ENCODE results near the gene SH3BP5. TPM values are rescaled to one million over a fixed set of nuclear protein-coding genes. Genes with fewer than 3 reads are reported as not detected.

The SH3BP5 gene
- total RNA-seq, 2 experiments from 2014 or later: 15.1 to 31.3 TPM

DNA sequence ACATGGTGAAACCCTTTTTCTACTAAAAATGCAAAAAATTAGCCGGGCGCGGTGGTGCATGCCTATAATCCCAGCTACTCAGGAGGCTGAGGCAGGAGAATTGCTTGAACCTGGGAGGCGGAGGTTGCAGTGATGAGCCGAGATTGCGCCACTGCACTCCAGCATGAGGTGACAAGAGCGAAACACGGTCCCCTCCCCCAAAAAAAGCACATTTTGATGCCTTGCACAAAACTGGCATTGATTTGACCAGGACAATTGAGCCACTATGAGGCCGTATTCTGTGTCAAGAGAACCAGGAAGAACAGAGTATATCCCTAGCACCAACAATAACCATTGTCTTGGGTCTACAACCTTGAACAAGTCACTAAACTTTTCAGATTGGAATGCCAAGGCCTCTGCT is 50.6 kb downstream of the SH3BP5 start:
- Histone ChIP-seq H3K9me3 (ENCODE audit: low read length) (no peaks in the 10 kb centered on the region), H3K27ac (ENCODE audit: low read depth, low read length, poor library complexity, severe bottlenecking) (no peak overlapping the region), H2AFZ (ENCODE audit: low read length) (no peak overlapping the region), H3K9me2 (ENCODE audit: insufficient read depth, low read length) (no peaks in the 10 kb centered on the region), H4K20me1 (ENCODE audit: insufficient read depth, low read length) (no peaks in the 10 kb centered on the region), H3K4me3 (ENCODE audit: low read depth, low read length, poor library complexity, severe bottlenecking) (no peak overlapping the region), H3K36me3 (ENCODE audit: insufficient read depth, low read length) (peaks cover 8% of the 10 kb centered on the region; the same call in 1 of the 2 replicates), H3K4me2 (ENCODE audit: low read length) (no peak overlapping the region), H3K79me2 (ENCODE audit: insufficient read depth, low read depth, low read length) (no peaks in the 10 kb centered on the region), H3K4me1 (ENCODE audit: insufficient read depth, low read length, poor library complexity, severe bottlenecking) (peaks cover 20% of the 10 kb centered on the region)
- no TSS peak for BruUV-seq (replicated peaks)
- TF ChIP-seq EZH2phosphoT487 (IDR thresholded peaks at IDR 0.05; ENCODE audit: borderline replicate concordance, low read depth, low read length): no peak
- TF ChIP-seq, protein P1, sequence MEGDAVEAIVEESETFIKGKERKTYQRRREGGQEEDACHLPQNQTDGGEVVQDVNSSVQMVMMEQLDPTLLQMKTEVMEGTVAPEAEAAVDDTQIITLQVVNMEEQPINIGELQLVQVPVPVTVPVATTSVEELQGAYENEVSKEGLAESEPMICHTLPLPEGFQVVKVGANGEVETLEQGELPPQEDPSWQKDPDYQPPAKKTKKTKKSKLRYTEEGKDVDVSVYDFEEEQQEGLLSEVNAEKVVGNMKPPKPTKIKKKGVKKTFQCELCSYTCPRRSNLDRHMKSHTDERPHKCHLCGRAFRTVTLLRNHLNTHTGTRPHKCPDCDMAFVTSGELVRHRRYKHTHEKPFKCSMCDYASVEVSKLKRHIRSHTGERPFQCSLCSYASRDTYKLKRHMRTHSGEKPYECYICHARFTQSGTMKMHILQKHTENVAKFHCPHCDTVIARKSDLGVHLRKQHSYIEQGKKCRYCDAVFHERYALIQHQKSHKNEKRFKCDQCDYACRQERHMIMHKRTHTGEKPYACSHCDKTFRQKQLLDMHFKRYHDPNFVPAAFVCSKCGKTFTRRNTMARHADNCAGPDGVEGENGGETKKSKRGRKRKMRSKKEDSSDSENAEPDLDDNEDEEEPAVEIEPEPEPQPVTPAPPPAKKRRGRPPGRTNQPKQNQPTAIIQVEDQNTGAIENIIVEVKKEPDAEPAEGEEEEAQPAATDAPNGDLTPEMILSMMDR (conservative IDR thresholded peaks at IDR 0.05; ENCODE audit: low read length): no peak
- POLR2A ChIA-PET: interaction anchor here (0.6 kb wide), 1 partner anchor 17 kb away, joined by 4 read pairs; no protein-coding TSS in a partner anchor
- intact Hi-C loops (cut with micrococcal nuclease; ENCODE audit: unreplicated experiment): no loop called here
- CTCF ChIA-PET (ENCODE audit: unreplicated experiment): no interaction called here
- DNase-seq (ENCODE audit: low spot score): no peak

- CTCF ChIA-PET (ENCODE audit: unreplicated experiment): interaction anchor here (0.9 kb wide), 1 partner anchor 12 kb away, joined by 4 read pairs; no protein-coding TSS in a partner anchor
- intact Hi-C loops (cut with micrococcal nuclease; ENCODE audit: unreplicated experiment): no loop called here
- no peaks in the 10 kb centered on the region for H3K9me2 ChIP-seq (ENCODE audit: insufficient read depth, low read length)
- BruUV-seq (replicated peaks): no TSS peak
- no peaks in the 10 kb centered on the region for H3K79me2 ChIP-seq (ENCODE audit: insufficient read depth, low read depth, low read length)
- peaks cover 27% of the 10 kb centered on the region for H3K4me1 ChIP-seq (ENCODE audit: insufficient read depth, low read length, poor library complexity, severe bottlenecking)
- peaks cover 8% of the 10 kb centered on the region; the same call in 1 of the 2 replicates for H3K36me3 ChIP-seq (ENCODE audit: insufficient read depth, low read length)
- POLR2A ChIA-PET: no interaction called here
- no peak overlapping the region for H3K27ac ChIP-seq (ENCODE audit: low read depth, low read length, poor library complexity, severe bottlenecking)
- H2AFZ ChIP-seq (ENCODE audit: low read length): no peak overlapping the region
- no peak overlapping the region for H3K4me3 ChIP-seq (ENCODE audit: low read depth, low read length, poor library complexity, severe bottlenecking)
- DNase-seq (ENCODE audit: low spot score): no peak
- H3K9me3 ChIP-seq (ENCODE audit: low read length): no peaks in the 10 kb centered on the region
- TF ChIP-seq, protein P1 (conservative IDR thresholded peaks at IDR 0.05; ENCODE audit: low read length): no peak
- TF ChIP-seq EZH2phosphoT487 (IDR thresholded peaks at IDR 0.05; ENCODE audit: borderline replicate concordance, low read depth, low read length): no peak
- no peak overlapping the region for H3K4me2 ChIP-seq (ENCODE audit: low read length)
- H4K20me1 ChIP-seq (ENCODE audit: insufficient read depth, low read length): no peaks in the 10 kb centered on the region
Observed at GRCh38 chr3:15280853-15281532, 51.4 kb downstream of the SH3BP5 start.
